ENCODE measurements around the gene EVX1.

- TF ChIP-seq CTCF (IDR thresholded peaks at IDR 0.05): no peak
- TF ChIP-seq POLR2A (IDR thresholded peaks at IDR 0.05): no peak
Observed at GRCh38 chr7:27202862-27203134, 39.8 kb upstream of the EVX1 start.
